Measurements from ENCODE around the gene KIF26A. TPM values are rescaled to one million over a fixed set of nuclear protein-coding genes. Genes with fewer than 3 reads are reported as not detected.

The KIF26A gene
- total RNA-seq, 1 donor from 2014 or later: 1.4 TPM

GRCh38 chr14:104228716-104229533 is 90.5 kb downstream of the KIF26A start:
- no peak overlapping the region for H3K4me2 ChIP-seq (ENCODE audit: low read length)
- H3K9ac ChIP-seq (ENCODE audit: low read length): no peak overlapping the region
- H3K27me3 ChIP-seq (ENCODE audit: insufficient read depth, low read length): no peaks in the 10 kb centered on the region
- Mint-ChIP-seq H3K27ac (ENCODE audit: unreplicated experiment) (no peak overlapping the region), H3K4me1 (ENCODE audit: low read depth, unreplicated experiment) (no peaks in the 10 kb centered on the region), H3K4me3 (ENCODE audit: unreplicated experiment) (no peak overlapping the region), H3K9me3 (ENCODE audit: unreplicated experiment) (peaks cover 8% of the 10 kb centered on the region), H3K27me3 (ENCODE audit: low read depth, unreplicated experiment) (peaks cover 11% of the 10 kb centered on the region), H3K36me3 (ENCODE audit: low read depth, unreplicated experiment) (no peaks in the 10 kb centered on the region)
- H3K9me3 ChIP-seq (ENCODE audit: insufficient read depth, low read depth, low read length): peaks cover 19% of the 10 kb centered on the region
- TF ChIP-seq EZH2 (IDR thresholded peaks at IDR 0.05; ENCODE audit: insufficient read depth, low read length) (no peak), CTCF (IDR thresholded peaks at IDR 0.05; ENCODE audit: insufficient read depth, low read depth, low read length) (no peak)
- no peaks in the 10 kb centered on the region for H3K36me3 ChIP-seq (ENCODE audit: insufficient read depth, low read length)
- no peaks in the 10 kb centered on the region for H3K4me1 ChIP-seq (ENCODE audit: insufficient read depth, low read length)
- no peaks in the 10 kb centered on the region for H3K79me2 ChIP-seq (ENCODE audit: insufficient read depth, low read length)
- H2AFZ ChIP-seq (ENCODE audit: low read depth, low read length): no peak overlapping the region
- H3K27ac ChIP-seq (ENCODE audit: low read depth, low read length): no peak overlapping the region
- no peak for DNase-seq (ENCODE audit: low read depth)
- FAIRE-seq: no peak
- no peaks in the 10 kb centered on the region for H4K20me1 ChIP-seq (ENCODE audit: insufficient read depth, low read length)
- no peak overlapping the region for H3K4me3 ChIP-seq (ENCODE audit: insufficient read depth, low read depth, low read length)

- no peaks in the 10 kb centered on the region for H3K27me3 ChIP-seq (ENCODE audit: insufficient read depth, low read length)
- no peak overlapping the region for H3K4me3 Mint-ChIP-seq (ENCODE audit: unreplicated experiment)
- no peak overlapping the region for H3K4me2 ChIP-seq (ENCODE audit: low read length)
- H3K79me2 ChIP-seq (ENCODE audit: insufficient read depth, low read length): no peaks in the 10 kb centered on the region
- DNase-seq (ENCODE audit: low read depth) (no peak), FAIRE-seq (no peak)
- no peak overlapping the region for H3K27ac ChIP-seq (ENCODE audit: low read depth, low read length)
- no peak overlapping the region for H2AFZ ChIP-seq (ENCODE audit: low read depth, low read length)
- no peaks in the 10 kb centered on the region for H3K4me1 Mint-ChIP-seq (ENCODE audit: low read depth, unreplicated experiment)
- no peak for TF ChIP-seq CTCF (IDR thresholded peaks at IDR 0.05; ENCODE audit: insufficient read depth, low read depth, low read length)
- no peak for TF ChIP-seq EZH2 (IDR thresholded peaks at IDR 0.05; ENCODE audit: insufficient read depth, low read length)
- H3K36me3 Mint-ChIP-seq (ENCODE audit: low read depth, unreplicated experiment): no peaks in the 10 kb centered on the region
- no peaks in the 10 kb centered on the region for H3K4me1 ChIP-seq (ENCODE audit: insufficient read depth, low read length)
- peaks cover 19% of the 10 kb centered on the region for H3K9me3 ChIP-seq (ENCODE audit: insufficient read depth, low read depth, low read length)
- H3K36me3 ChIP-seq (ENCODE audit: insufficient read depth, low read length): no peaks in the 10 kb centered on the region
- peaks cover 16% of the 10 kb centered on the region for H3K27me3 Mint-ChIP-seq (ENCODE audit: low read depth, unreplicated experiment)
- H3K9me3 Mint-ChIP-seq (ENCODE audit: unreplicated experiment): peaks cover 14% of the 10 kb centered on the region
- no peaks in the 10 kb centered on the region for H4K20me1 ChIP-seq (ENCODE audit: insufficient read depth, low read length)
- no peak overlapping the region for H3K9ac ChIP-seq (ENCODE audit: low read length)
- no peak overlapping the region for H3K4me3 ChIP-seq (ENCODE audit: insufficient read depth, low read depth, low read length)
- no peak overlapping the region for H3K27ac Mint-ChIP-seq (ENCODE audit: unreplicated experiment)
Observed at GRCh38 chr14:104229534-104230055, 91.2 kb downstream of the KIF26A start.

Data from astrocyte (in vitro differentiated cells and primary cell).